Motor neuron (in vitro differentiated cells): Measurements from ENCODE around the gene LECT2. TPM values are rescaled to one million over a fixed set of nuclear protein-coding genes. Genes with fewer than 3 reads are reported as not detected.
A peak's percentile ranks its signal among the peaks of the same experiment; 100 is the strongest.

Source experiments
- ATAC-seq, 8 experiments: fragments of 200-7000 bp; cut with Tn5 transposase; replicated peaks in 6 of 8; 2 replicates each; pipeline ENCODE4 v1.8.0; 2021; ENCODE audit warnings: mild to moderate bottlenecking in 8 of 8, moderate library complexity in 8 of 8
- H3K27ac ChIP-seq, 2 donors: fragments of 250-450 bp; sonication (Bioruptor Pico); 2 replicates each; pipeline ENCODE4 v1.9.0; 2021; ENCODE audit warnings: antibody characterized with exemption in 2 of 2, mild to moderate bottlenecking in 2 of 2, moderate library complexity in 1 of 2
- H3K4me1 ChIP-seq, 2 donors: fragments of 250-450 bp; sonication (Bioruptor Pico); replicated peaks in 1 of 2; 2 replicates each; pipeline ENCODE4 v1.6.1; 2021; ENCODE audit warnings: antibody characterized with exemption in 2 of 2, mild to moderate bottlenecking in 2 of 2, moderate library complexity in 1 of 2
- H3K4me3 ChIP-seq, 5 donors: fragments of 250-450 bp; sonication (Bioruptor Pico); 2 replicates each; pipeline ENCODE4 v1.9.0; 2021; ENCODE audit warnings: antibody characterized with exemption in 5 of 5, mild to moderate bottlenecking in 5 of 5, moderate library complexity in 4 of 5
- WGBS, 10 experiments: fragments of 450-650 bp; shearing (Covaris generic); methylation state at CpG; one replicate each; pipeline ENCODE4 v1.0.0; 2022; 5-methylcytosine and 5-hydroxymethylcytosine counted together
- in situ Hi-C, 9 experiments: fragments of 400-800 bp; cut with MboI; loops; one replicate each; pipeline ENCODE4 v1.15.0; 2021; ENCODE audit warnings: low sequenced_read_pairs in 9 of 9, low pct_unique_long_range_greater_than_20kb in 2 of 9; ENCODE audit not compliant: unreplicated experiment in 9 of 9
- total RNA-seq, 8 experiments: library from RNA; unstranded; fragments of 300-600 nt; gene quantifications; 2 replicates each; pipeline versions ENCODE4 v1.2.3 to v1.2.4, GENCODE V29; 2022

The LECT2 gene
- total RNA-seq, 8 experiments from 2014 or later, result not detected

DNA sequence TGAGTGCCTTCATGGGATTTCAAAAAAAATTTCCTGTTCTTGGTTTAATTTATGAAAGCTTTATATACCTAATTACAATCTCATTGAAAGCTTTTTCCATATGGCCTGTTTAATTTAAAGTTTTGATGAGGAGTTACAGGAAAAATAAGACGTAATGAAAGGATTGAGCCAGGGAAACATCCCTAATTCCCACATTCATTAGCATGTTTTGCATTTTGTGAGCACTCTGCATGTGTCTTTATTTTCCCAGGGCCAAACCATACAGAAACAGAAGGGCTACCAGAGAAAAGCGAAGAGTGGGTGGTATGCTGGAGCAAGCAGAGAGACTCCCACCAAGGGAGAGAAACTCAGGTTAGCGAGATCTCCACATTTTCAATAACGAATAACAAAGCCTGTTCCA lies 20.3 kb upstream of the LECT2 start:
- ATAC-seq, result peak in 1 of 8 experiments; percentile 58
- peaks cover 0 to 9% of the 10 kb centered on the region in 2 donors for H3K4me1 ChIP-seq
- H3K27ac ChIP-seq, result no peak overlapping the region
- in situ Hi-C loops, result no loop called here
- H3K4me3 ChIP-seq, result no peak overlapping the region
- WGBS, 10 experiments, result 47 to 100% (median 65%) methylated on average over 1 to 4 of the region's 4 CpGs; no CpG with 5 or more reads in 1 of the 10 experiments

DNA sequence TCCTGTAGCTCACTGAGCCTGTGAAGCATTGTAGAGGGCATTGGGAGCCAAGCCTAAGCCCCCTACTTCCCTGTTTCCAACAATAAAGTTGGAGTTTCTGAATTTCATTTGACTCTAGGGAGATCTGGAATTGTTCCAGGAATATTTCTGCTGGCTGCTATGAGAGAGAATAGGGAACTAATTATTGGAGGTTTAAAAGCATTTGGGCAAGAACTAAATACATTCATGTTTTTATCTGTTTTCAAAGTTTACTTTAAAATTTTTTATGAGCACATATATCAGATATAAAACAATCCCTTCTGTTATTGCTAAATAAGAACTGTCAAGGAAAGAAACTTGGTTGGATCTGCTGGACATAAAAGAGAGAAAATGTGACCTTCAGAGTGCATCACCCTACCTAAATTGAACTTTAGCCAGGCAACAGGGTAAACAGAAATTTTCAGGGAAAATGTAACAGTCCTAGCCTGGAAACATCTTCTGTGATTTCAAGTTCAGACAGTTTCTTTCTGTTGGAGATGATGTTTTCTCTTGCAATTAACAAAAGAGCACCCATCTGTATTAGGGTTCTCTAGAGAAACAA lies 19.3 kb upstream of the LECT2 start:
- Histone ChIP-seq H3K4me1 (peaks cover 0 to 9% of the 10 kb centered on the region in 2 donors), H3K27ac (no peak overlapping the region), H3K4me3 (no peak overlapping the region)
- no peak for ATAC-seq
- in situ Hi-C loops, result loop anchor here in 2 of 9 experiments (25.0 kb wide), 2 partner anchors 88 to 238 kb away; no protein-coding TSS in a partner anchor

- Histone ChIP-seq H3K4me3 (no peak overlapping the region), H3K27ac (no peak overlapping the region), H3K4me1 (peaks cover 0 to 9% of the 10 kb centered on the region in 2 donors)
- peak in 4 of 8 experiments; percentile 11 to 67 (median 44) for ATAC-seq
- in situ Hi-C loops, result loop anchor here in 2 of 9 experiments (25.0 kb wide), 2 partner anchors 89 to 239 kb away; no protein-coding TSS in a partner anchor
- WGBS, 10 experiments, result 0 to 100% (median 75%) methylated on average over 1 to 2 of the region's 2 CpGs; no CpG with 5 or more reads in 5 of the 10 experiments
These were observed 18.7 kb upstream of the LECT2 start for GRCh38 chr5:135973323-135974020.

DNA sequence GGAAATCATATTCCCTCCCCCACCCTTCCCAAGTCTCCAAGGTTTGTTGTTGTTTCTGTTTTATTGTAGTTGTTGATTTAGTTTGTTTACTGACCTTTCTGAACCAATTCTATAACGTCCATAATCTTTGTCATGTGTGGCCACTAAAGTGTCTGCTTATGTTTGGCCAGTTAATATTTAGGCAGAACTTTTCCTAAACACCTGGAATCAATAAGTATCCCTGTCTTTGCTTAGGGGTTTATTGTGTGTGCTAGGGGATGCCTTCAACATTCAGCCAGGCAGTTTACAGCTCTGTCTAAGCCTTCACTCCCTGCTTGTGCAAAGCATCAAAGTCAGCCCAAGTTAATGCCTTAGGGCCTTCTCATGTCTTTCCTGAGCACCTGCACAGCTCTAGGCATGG lies 16.9 kb upstream of the LECT2 start:
- 0 to 71% (median 36%) methylated on average over 1 of the region's 1 CpG; no CpG with 5 or more reads in 3 of the 10 experiments for WGBS, 10 experiments
- peaks cover 0 to 9% of the 10 kb centered on the region in 2 donors for H3K4me1 ChIP-seq
- H3K27ac ChIP-seq, result no peak overlapping the region
- in situ Hi-C loops, result loop anchor here in 2 of 9 experiments (25.0 kb wide), 2 partner anchors 91 to 241 kb away; no protein-coding TSS in a partner anchor
- no peak for ATAC-seq
- no peak overlapping the region for H3K4me3 ChIP-seq

DNA sequence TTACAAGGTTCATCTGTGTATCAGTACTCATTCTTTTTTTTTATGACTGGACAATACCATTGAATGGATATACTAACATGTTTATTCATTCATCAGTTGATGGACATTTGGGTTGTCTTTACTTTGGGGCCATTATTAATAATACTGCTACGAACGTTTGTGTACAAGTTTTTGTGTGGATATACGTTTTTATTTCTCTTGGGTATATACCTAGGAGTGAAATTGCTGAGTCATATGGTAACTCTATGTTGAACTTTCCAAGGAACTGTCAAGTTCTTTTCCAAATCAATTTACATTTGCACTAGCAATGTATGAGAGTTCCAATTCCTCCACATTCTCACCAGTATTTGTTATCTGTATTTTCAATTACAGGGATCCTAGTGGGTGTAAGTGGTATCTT lies 12.0 kb upstream of the LECT2 start:
- Histone ChIP-seq H3K4me3 (no peak overlapping the region), H3K27ac (no peak overlapping the region), H3K4me1 (no peaks in the 10 kb centered on the region)
- no peak for ATAC-seq
- WGBS, 10 experiments, result 60 to 100% (median 84%) methylated on average over 2 to 3 of the region's 3 CpGs
- in situ Hi-C loops, result loop anchor here in 2 of 9 experiments (25.0 kb wide), 2 partner anchors 96 to 246 kb away; no protein-coding TSS in a partner anchor

GRCh38 chr5:135966165-135966564 lies 11.4 kb upstream of the LECT2 start:
- Histone ChIP-seq H3K4me3 (no peak overlapping the region), H3K27ac (no peak overlapping the region), H3K4me1 (no peaks in the 10 kb centered on the region)
- in situ Hi-C loops, result loop anchor here in 2 of 9 experiments (25.0 kb wide), 2 partner anchors 96 to 246 kb away; no protein-coding TSS in a partner anchor
- WGBS, 10 experiments, result 65 to 90% (median 83%) methylated on average over 3 to 4 of the region's 4 CpGs; no CpG with 5 or more reads in 2 of the 10 experiments
- no peak for ATAC-seq

- WGBS, 10 experiments, result 80 to 100% (median 93%) methylated on average over 1 to 2 of the region's 3 CpGs; no CpG with 5 or more reads in 4 of the 10 experiments
- no peaks in the 10 kb centered on the region for H3K4me1 ChIP-seq
- in situ Hi-C loops, result loop anchor here in 2 of 9 experiments (25.0 kb wide), 2 partner anchors 97 to 247 kb away; no protein-coding TSS in a partner anchor
- H3K27ac ChIP-seq, result no peak overlapping the region
- ATAC-seq, result no peak
- no peak overlapping the region for H3K4me3 ChIP-seq
These were observed 10.7 kb upstream of the LECT2 start for GRCh38 chr5:135965504-135965903.

- Histone ChIP-seq H3K4me1 (no peaks in the 10 kb centered on the region), H3K4me3 (no peak overlapping the region), H3K27ac (no peak overlapping the region)
- ATAC-seq, result peak in 3 of 8 experiments; percentile 51 to 78 (median 61)
- in situ Hi-C loops, result loop anchor here in 2 of 9 experiments (25.0 kb wide), 2 partner anchors 98 to 248 kb away; no protein-coding TSS in a partner anchor
- WGBS, 10 experiments, result 14 to 100% (median 66%) methylated on average over 1 of the region's 1 CpG; no CpG with 5 or more reads in 2 of the 10 experiments
These were observed 10.0 kb upstream of the LECT2 start for GRCh38 chr5:135964670-135965320.

DNA sequence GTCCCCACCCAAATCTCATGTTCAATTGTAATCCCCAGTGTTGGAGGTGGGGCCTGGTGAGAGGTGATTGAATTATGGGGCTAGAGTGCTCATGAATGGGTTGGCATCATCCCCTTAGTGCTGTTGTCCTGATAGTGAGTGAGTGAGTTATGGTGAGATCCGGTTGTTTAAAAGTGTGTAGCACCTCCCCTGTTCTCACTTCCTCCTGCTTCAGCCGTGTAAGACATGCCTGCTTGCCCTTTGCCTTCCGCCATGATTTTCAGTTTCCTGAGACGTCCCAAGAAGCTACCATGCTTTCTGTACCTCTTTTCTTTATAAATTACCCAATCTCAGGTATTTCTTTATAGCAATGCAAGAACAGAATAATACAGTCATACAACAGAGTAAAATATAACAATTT lies 742 bp upstream of the LECT2 start:
- Histone ChIP-seq H3K4me1 (no peaks in the 10 kb centered on the region), H3K4me3 (no peak overlapping the region), H3K27ac (no peak overlapping the region)
- 40 to 95% (median 82%) methylated on average over 1 to 3 of the region's 4 CpGs; no CpG with 5 or more reads in 4 of the 10 experiments for WGBS, 10 experiments
- no peak for ATAC-seq
- in situ Hi-C loops, result loop anchor here in 2 of 9 experiments (25.0 kb wide), 2 partner anchors 107 to 257 kb away; no protein-coding TSS in a partner anchor

DNA sequence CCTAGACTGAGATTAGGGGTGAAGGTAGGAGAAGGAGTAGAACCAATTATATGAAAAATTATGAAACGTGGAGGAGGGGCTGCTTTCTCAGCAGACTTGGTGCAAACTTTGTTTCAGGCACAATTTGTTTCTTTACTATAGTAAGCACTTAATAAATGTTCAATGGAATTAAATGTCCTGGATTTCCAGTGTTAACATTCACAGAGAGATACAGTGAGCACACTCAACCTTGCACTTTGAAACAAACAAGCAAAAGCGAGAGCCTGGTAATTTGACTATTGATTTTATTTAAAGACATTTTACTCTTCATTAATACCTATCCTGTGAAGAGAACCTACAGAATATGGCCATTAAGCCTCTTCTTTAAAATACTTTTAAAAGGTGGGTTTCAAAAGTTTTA lies 933 bp downstream of the LECT2 start:
- Histone ChIP-seq H3K27ac (no peak overlapping the region), H3K4me3 (no peak overlapping the region), H3K4me1 (no peaks in the 10 kb centered on the region)
- 45 to 89% (median 77%) methylated on average over 1 to 2 of the region's 2 CpGs; no CpG with 5 or more reads in 1 of the 10 experiments for WGBS, 10 experiments
- in situ Hi-C loops, result loop anchor here in 2 of 9 experiments (25.0 kb wide), 2 partner anchors 108 to 258 kb away; no protein-coding TSS in a partner anchor
- ATAC-seq, result no peak

DNA sequence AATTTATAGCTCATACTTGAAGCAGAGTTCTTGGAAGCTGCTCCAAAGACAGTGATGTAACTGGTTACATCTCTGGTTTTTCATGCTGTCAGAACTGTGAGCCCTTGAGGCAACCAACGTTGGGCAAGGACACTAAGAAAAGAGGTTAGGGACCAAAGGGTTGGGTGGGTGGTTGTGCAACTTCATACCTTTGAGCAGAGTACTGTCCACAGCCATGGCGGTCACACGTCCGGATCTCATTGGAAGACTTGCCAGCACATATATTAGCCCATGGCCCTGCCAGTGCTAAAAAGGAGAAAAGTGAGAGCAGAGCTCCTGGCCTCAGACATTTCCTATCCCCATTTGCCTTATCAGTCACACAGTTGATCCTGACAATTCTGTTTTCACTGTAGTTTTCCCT lies 2.1 kb downstream of the LECT2 start:
- Histone ChIP-seq H3K4me1 (no peaks in the 10 kb centered on the region), H3K27ac (no peak overlapping the region), H3K4me3 (no peak overlapping the region)
- ATAC-seq, result no peak
- in situ Hi-C loops, result loop anchor here in 2 of 9 experiments (25.0 kb wide), 2 partner anchors 110 to 260 kb away; no protein-coding TSS in a partner anchor
- 20 to 96% (median 60%) methylated on average over 1 to 4 of the region's 4 CpGs; no CpG with 5 or more reads in 2 of the 10 experiments for WGBS, 10 experiments

DNA sequence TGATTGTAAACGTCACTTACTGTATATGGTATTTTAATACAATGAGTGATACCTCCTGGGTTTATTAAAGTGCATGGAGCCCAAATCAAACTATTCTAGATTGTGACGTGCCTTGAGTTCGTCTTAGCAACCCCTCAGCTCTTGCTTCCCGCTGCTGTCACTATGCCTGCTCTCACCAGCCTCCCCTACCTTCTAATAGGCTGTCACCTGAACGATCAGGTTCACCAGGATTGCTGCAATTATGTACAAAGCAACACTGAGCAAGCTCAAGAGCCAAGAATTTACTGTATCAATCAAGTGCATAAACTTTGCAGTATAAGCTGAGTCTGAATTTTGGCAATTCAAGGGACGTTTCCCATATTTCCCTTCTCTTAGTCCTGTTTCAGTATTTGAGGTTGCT lies 3.0 kb downstream of the LECT2 start:
- WGBS, 10 experiments, result 20 to 100% (median 73%) methylated on average over 1 to 6 of the region's 6 CpGs
- no peak overlapping the region for H3K4me3 ChIP-seq
- no peak for ATAC-seq
- in situ Hi-C loops, result loop anchor here in 2 of 9 experiments (25.0 kb wide), 2 partner anchors 110 to 260 kb away; no protein-coding TSS in a partner anchor
- no peaks in the 10 kb centered on the region for H3K4me1 ChIP-seq
- no peak overlapping the region for H3K27ac ChIP-seq
